HT-29 (cell line): Measurements from ENCODE around the gene NRG3. TPM values are rescaled to one million over a fixed set of nuclear protein-coding genes. Genes with fewer than 3 reads are reported as not detected.

ENCODE experiments used
- DNase-seq: peaks from one replicate; pipeline ENCODE4 v3.0.0-alpha.2; 2015; ENCODE audit warnings: low spot score
- total RNA-seq: library from RNA; depleted of rRNA; stranded (reverse); fragments of >200 nt; shearing (Covaris generic); gene quantifications from 2 replicates; pipeline ENCODE4 v1.2.3, GENCODE V29; 2014

Gene NRG3
- total RNA-seq, 1 experiment from 2014 or later = not detected

GRCh38 chr10:81882011-81882410, 7.0 kb downstream of the NRG3 start:
- DNase-seq = no peak

GRCh38 chr10:81884856-81885255, 9.9 kb downstream of the NRG3 start:
- DNase-seq = no peak

- no peak for DNase-seq
These were observed 10.5 kb downstream of the NRG3 start for GRCh38 chr10:81885491-81885890.

GRCh38 chr10:81886939-81887338, 11.9 kb downstream of the NRG3 start:
- DNase-seq = no peak

GRCh38 chr10:81889181-81889769, 14.3 kb downstream of the NRG3 start:
- DNase-seq = no peak

GRCh38 chr10:81894616-81895015, 19.6 kb downstream of the NRG3 start:
- no peak for DNase-seq

- no peak for DNase-seq
These were observed 23.5 kb downstream of the NRG3 start for GRCh38 chr10:81898518-81898917.

- no peak for DNase-seq
These were observed 26.0 kb downstream of the NRG3 start for GRCh38 chr10:81900989-81901388.

- no peak for DNase-seq
These were observed 28.5 kb downstream of the NRG3 start for GRCh38 chr10:81903472-81903871.

GRCh38 chr10:81905161-81905560, 30.2 kb downstream of the NRG3 start:
- no peak for DNase-seq

GRCh38 chr10:81909453-81909852, 34.5 kb downstream of the NRG3 start:
- DNase-seq = no peak

GRCh38 chr10:81911328-81911727, 36.3 kb downstream of the NRG3 start:
- DNase-seq = no peak

GRCh38 chr10:81914736-81915503, 39.9 kb downstream of the NRG3 start:
- no peak for DNase-seq

GRCh38 chr10:81915504-81915897, 40.5 kb downstream of the NRG3 start:
- no peak for DNase-seq

GRCh38 chr10:81917666-81918065, 42.7 kb downstream of the NRG3 start:
- no peak for DNase-seq

- DNase-seq = no peak
These were observed 43.8 kb downstream of the NRG3 start for GRCh38 chr10:81918766-81919165.

GRCh38 chr10:81920213-81920829, 45.3 kb downstream of the NRG3 start:
- DNase-seq = peak; percentile 41

GRCh38 chr10:81928119-81928518, 53.1 kb downstream of the NRG3 start:
- no peak for DNase-seq

GRCh38 chr10:81943583-81943982, 68.6 kb downstream of the NRG3 start:
- DNase-seq = no peak

- DNase-seq = no peak
These were observed 69.6 kb downstream of the NRG3 start for GRCh38 chr10:81944609-81945008.

GRCh38 chr10:81949283-81949682, 74.3 kb downstream of the NRG3 start:
- DNase-seq = no peak

- DNase-seq = no peak
These were observed 75.4 kb downstream of the NRG3 start for GRCh38 chr10:81950358-81950757.

GRCh38 chr10:81953420-81953819, 78.4 kb downstream of the NRG3 start:
- DNase-seq = no peak
